ENCODE data around the gene VAMP5.
"Not testable (repeated sequence)": the region's sequence is repeated elsewhere in the genome, so short reads cannot be mapped to it uniquely, and the experiment has no call there.

Gene VAMP5

DNA sequence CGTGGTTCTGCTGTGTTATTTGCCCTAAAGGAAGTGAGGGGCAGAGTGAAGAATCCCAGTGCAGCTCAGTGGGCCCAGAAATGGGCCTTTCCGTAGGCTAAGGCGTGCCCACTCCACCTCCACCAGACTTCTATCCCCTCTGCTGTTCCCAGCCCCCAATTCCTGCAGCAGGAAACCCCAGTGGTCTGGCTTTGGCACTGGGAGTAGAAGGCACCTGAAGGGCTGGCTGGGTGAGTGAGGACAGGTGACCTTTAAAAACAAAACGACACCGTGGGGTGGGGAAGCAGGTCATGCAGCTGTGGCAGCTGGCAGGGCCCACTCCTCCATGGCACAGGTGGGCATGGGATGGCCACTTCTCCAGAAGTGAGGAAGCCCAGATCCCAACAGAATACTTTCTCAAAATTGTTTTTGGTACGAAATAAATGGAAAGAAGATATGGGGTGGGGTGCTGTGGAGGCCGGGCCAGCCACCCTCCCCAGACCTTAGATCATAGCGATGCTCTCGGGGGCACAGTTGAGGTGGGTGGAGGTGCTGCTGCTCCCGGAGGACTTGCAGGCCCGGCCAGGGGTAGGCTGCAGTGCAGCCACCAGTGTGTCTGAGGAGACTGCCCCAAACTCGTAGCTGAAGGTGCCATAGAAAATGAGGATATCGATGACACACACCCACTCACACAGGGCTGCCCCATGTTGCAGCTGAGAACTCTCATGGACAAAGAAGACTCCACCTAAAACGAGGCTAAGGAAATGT lies 14.5 kb downstream of the VAMP5 start:
- H3K4me3 ChIP-seq (ENCODE audit: low read depth, low read length), result no peak overlapping the region
- TF ChIP-seq, protein P1, sequence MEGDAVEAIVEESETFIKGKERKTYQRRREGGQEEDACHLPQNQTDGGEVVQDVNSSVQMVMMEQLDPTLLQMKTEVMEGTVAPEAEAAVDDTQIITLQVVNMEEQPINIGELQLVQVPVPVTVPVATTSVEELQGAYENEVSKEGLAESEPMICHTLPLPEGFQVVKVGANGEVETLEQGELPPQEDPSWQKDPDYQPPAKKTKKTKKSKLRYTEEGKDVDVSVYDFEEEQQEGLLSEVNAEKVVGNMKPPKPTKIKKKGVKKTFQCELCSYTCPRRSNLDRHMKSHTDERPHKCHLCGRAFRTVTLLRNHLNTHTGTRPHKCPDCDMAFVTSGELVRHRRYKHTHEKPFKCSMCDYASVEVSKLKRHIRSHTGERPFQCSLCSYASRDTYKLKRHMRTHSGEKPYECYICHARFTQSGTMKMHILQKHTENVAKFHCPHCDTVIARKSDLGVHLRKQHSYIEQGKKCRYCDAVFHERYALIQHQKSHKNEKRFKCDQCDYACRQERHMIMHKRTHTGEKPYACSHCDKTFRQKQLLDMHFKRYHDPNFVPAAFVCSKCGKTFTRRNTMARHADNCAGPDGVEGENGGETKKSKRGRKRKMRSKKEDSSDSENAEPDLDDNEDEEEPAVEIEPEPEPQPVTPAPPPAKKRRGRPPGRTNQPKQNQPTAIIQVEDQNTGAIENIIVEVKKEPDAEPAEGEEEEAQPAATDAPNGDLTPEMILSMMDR (IDR thresholded peaks at IDR 0.05; ENCODE audit: control insufficient read depth, extremely low read depth, insufficient read depth), result no peak
- no peak for DNase-seq (ENCODE audit: low read depth)

GRCh38 chr2:85599468-85600234 lies 15.4 kb downstream of the VAMP5 start:
- TF ChIP-seq, protein P1 (IDR thresholded peaks at IDR 0.05; ENCODE audit: control insufficient read depth, extremely low read depth, insufficient read depth), result no peak
- no peak overlapping the region for H3K4me3 ChIP-seq (ENCODE audit: low read depth, low read length)
- no peak for DNase-seq (ENCODE audit: low read depth)

GRCh38 chr2:85600235-85600575 lies 16.0 kb downstream of the VAMP5 start:
- no peak for DNase-seq (ENCODE audit: low read depth)
- no peak overlapping the region for H3K4me3 ChIP-seq (ENCODE audit: low read depth, low read length)
- TF ChIP-seq, protein P1 (IDR thresholded peaks at IDR 0.05; ENCODE audit: control insufficient read depth, extremely low read depth, insufficient read depth), result no peak

GRCh38 chr2:85600951-85601770 lies 16.9 kb downstream of the VAMP5 start:
- no peak for DNase-seq (ENCODE audit: low read depth)
- H3K4me3 ChIP-seq (ENCODE audit: low read depth, low read length), result peak overlapping the region; percentile 81
- TF ChIP-seq, protein P1 (IDR thresholded peaks at IDR 0.05; ENCODE audit: control insufficient read depth, extremely low read depth, insufficient read depth), result no peak

DNA sequence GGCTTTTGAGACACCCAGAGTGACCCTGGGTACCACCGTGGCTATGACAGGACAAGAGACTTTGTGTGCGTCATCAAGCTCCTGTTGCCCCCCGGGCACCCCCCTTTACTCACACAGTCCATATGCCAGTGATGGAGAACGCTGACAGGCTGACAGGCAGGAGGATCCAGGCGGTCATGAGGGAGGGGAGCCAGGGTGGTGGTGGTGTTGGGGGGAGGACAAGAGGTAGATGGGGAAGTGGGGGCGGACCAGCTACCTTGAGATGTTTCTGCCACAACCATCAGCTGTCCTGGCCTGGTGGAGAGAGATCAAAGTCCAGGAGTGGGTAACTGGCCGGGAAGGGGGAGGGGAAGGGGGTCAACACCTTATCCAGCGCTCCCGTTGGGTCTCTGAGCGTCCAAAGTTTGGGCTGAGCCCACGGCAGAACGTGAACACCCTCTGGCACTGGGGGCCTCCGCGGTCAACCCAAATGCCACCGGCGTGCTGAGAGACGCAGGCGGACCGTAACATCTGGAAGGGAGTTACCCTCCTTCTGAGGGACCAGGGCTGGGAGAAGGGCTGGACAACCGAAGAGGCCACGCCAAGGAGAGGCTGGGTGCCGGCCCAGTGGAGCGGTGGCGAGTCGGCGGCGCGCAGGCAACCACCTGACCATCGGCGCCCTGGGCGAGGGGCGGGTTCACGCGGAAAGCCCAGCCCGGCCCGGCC lies 17.7 kb downstream of the VAMP5 start:
- no peak for DNase-seq (ENCODE audit: low read depth)
- peak overlapping the region; percentile 81 for H3K4me3 ChIP-seq (ENCODE audit: low read depth, low read length)
- TF ChIP-seq, protein P1 (IDR thresholded peaks at IDR 0.05; ENCODE audit: control insufficient read depth, extremely low read depth, insufficient read depth), result no peak

GRCh38 chr2:85602476-85603234 lies 18.4 kb downstream of the VAMP5 start, which contains the start of gene TMEM150A:
TSS of gene TMEM150A (minus strand) at chr2:85602698. CDS start at chr2:85601948, 750 bp downstream.
- TF ChIP-seq, protein P1 (IDR thresholded peaks at IDR 0.05; ENCODE audit: control insufficient read depth, extremely low read depth, insufficient read depth), result 0 out of 2 replicates have a peak, but pooled peaks have one; percentile 1
- DNase-seq (ENCODE audit: low read depth), result no peak
- H3K4me3 ChIP-seq (ENCODE audit: low read depth, low read length), result peak within 1 kb of the TSS; percentile 81

- peak overlapping the region; percentile 81 for H3K4me3 ChIP-seq (ENCODE audit: low read depth, low read length)
- DNase-seq (ENCODE audit: low read depth), result not testable (repeated sequence)
Observed at GRCh38 chr2:85604133-85604444, 19.9 kb downstream of the VAMP5 start.
